GM19193 (cell line): Measurements from ENCODE around the gene BANK1.

ENCODE experiments used
- POLR2A ChIP-seq: IDR thresholded peaks from 4 replicates; pipeline ENCODE4 v1.6.1; 2011; ENCODE audit not compliant: insufficient read depth, insufficient read length; ENCODE audit errors: extremely low read depth

BANK1 gene

GRCh38 chr4:101914761-101915160, 124.2 kb downstream of the BANK1 start:
- no peak for TF ChIP-seq POLR2A

- no peak for TF ChIP-seq POLR2A
Measured at GRCh38 chr4:101919373-101919977, 128.9 kb downstream of the BANK1 start.

GRCh38 chr4:101921370-101921769, 130.8 kb downstream of the BANK1 start:
- TF ChIP-seq POLR2A: no peak

GRCh38 chr4:101931619-101932018, 141.1 kb downstream of the BANK1 start:
- no peak for TF ChIP-seq POLR2A

- no peak for TF ChIP-seq POLR2A
Measured at GRCh38 chr4:101933855-101934254, 143.3 kb downstream of the BANK1 start.

- no peak for TF ChIP-seq POLR2A
Measured at GRCh38 chr4:101938836-101939235, 148.3 kb downstream of the BANK1 start.

GRCh38 chr4:101941816-101942358, 151.4 kb downstream of the BANK1 start:
- no peak for TF ChIP-seq POLR2A

GRCh38 chr4:101942891-101943290, 152.4 kb downstream of the BANK1 start:
- no peak for TF ChIP-seq POLR2A

GRCh38 chr4:101944649-101945048, 154.1 kb downstream of the BANK1 start:
- no peak for TF ChIP-seq POLR2A

- no peak for TF ChIP-seq POLR2A
Measured at GRCh38 chr4:101948055-101948454, 157.5 kb downstream of the BANK1 start.

GRCh38 chr4:101948951-101949350, 158.4 kb downstream of the BANK1 start:
- no peak for TF ChIP-seq POLR2A

GRCh38 chr4:101950258-101950979, 159.9 kb downstream of the BANK1 start:
- TF ChIP-seq POLR2A: no peak

- TF ChIP-seq POLR2A: no peak
Measured at GRCh38 chr4:101952985-101953384, 162.5 kb downstream of the BANK1 start.

GRCh38 chr4:101953949-101954348, 163.4 kb downstream of the BANK1 start:
- no peak for TF ChIP-seq POLR2A

- no peak for TF ChIP-seq POLR2A
Measured at GRCh38 chr4:101954351-101954750, 163.8 kb downstream of the BANK1 start.
